Peyer's patch (tissue), 4 donors: Measurements from ENCODE around the gene FOXJ1. TPM values are rescaled to one million over a fixed set of nuclear protein-coding genes. Genes with fewer than 3 reads are reported as not detected.

Source experiments
- DNase-seq, 3 donors: peaks; one replicate each; pipeline ENCODE4 v3.0.0-alpha.2; 2017 to 2019
- H3K27ac ChIP-seq, 4 donors: fragments of 200-600 bp; sonication (generic); one replicate each; pipeline ENCODE4 v1.5.1; 2016 to 2019
- H3K27me3 ChIP-seq, 2 donors: fragments of 200-600 bp; sonication (generic); one replicate each; pipeline ENCODE4 v1.5.1; 2019
- H3K36me3 ChIP-seq, 3 donors: fragments of 200-600 bp; sonication (generic); one replicate each; pipeline ENCODE4 v1.5.1; 2016 to 2019
- H3K4me1 ChIP-seq, 4 donors: fragments of 200-600 bp; sonication (generic); one replicate each; pipeline ENCODE4 v1.5.1; 2016 to 2019
- H3K4me3 ChIP-seq, 4 donors: fragments of 200-600 bp; sonication (generic); 1 replicate in 3 of 4; 2 replicates in 1 of 4; pipeline ENCODE4 v1.5.1; 2016 to 2019; ENCODE audit warnings: mild to moderate bottlenecking in 1 of 4
- H3K9me3 ChIP-seq, 4 donors: fragments of 200-600 bp; sonication (generic); one replicate each; pipeline ENCODE4 v1.5.1; 2016 to 2019; ENCODE audit warnings: mild to moderate bottlenecking in 1 of 4
- CTCF ChIP-seq, 6 experiments: fragments of 450-650 bp in 4 of 6; fragments of 200-600 bp in 2 of 6; sonication (generic) in 1 of 6; IDR thresholded peaks; one replicate each; pipeline ENCODE4 v1.5.1; 2017 to 2019; ENCODE audit warnings: antibody characterized with exemption in 6 of 6, mild to moderate bottlenecking in 3 of 6, moderate library complexity in 1 of 6
- POLR2A ChIP-seq, 2 donors: fragments of 450-650 bp; IDR thresholded peaks; one replicate each; pipeline ENCODE4 v1.5.1; 2017; ENCODE audit warnings: antibody characterized with exemption in 2 of 2, mild to moderate bottlenecking in 2 of 2, moderate library complexity in 2 of 2
- total RNA-seq, 4 donors: library from RNA; depleted of rRNA; stranded (reverse); fragments of >200 nt; gene quantifications; one replicate each; pipeline ENCODE4 v1.1.0, GENCODE V29; 2016

FOXJ1 gene
- total RNA-seq, 4 donors from 2014 or later, result not detected

- DNase-seq, result no peak
- H3K4me1 ChIP-seq, result peaks cover 6 to 22% (median 15%) of the 10 kb centered on the region in 4 donors
- TF ChIP-seq CTCF (IDR thresholded peaks at IDR 0.05) (no peak), POLR2A (IDR thresholded peaks at IDR 0.05) (no peak)
- H3K36me3 ChIP-seq, result no peaks in the 10 kb centered on the region
- H3K27ac ChIP-seq, result no peak overlapping the region
- H3K4me3 ChIP-seq, result no peak overlapping the region
- H3K27me3 ChIP-seq, result peaks cover 0 to 15% of the 10 kb centered on the region in 2 donors
- no peaks in the 10 kb centered on the region for H3K9me3 ChIP-seq
Measured at GRCh38 chr17:76138234-76138895, 2.7 kb downstream of the FOXJ1 start.

GRCh38 chr17:76137351-76138233 is 3.5 kb downstream of the FOXJ1 start:
- Histone ChIP-seq H3K36me3 (no peaks in the 10 kb centered on the region), H3K27ac (no peak overlapping the region), H3K27me3 (peaks cover 0 to 15% of the 10 kb centered on the region in 2 donors), H3K4me3 (no peak overlapping the region), H3K9me3 (no peaks in the 10 kb centered on the region), H3K4me1 (peaks cover 6 to 22% (median 15%) of the 10 kb centered on the region in 4 donors)
- TF ChIP-seq CTCF (IDR thresholded peaks at IDR 0.05) (no peak), POLR2A (IDR thresholded peaks at IDR 0.05) (no peak)
- DNase-seq, result no peak

GRCh38 chr17:76137001-76137350 is 4.1 kb downstream of the FOXJ1 start:
- Histone ChIP-seq H3K36me3 (no peaks in the 10 kb centered on the region), H3K4me1 (peaks cover 6 to 22% (median 15%) of the 10 kb centered on the region in 4 donors), H3K27me3 (peaks cover 0 to 15% of the 10 kb centered on the region in 2 donors), H3K27ac (no peak overlapping the region), H3K9me3 (no peaks in the 10 kb centered on the region), H3K4me3 (no peak overlapping the region)
- DNase-seq, result no peak
- no peak for TF ChIP-seq CTCF (IDR thresholded peaks at IDR 0.05)
- no peak for TF ChIP-seq POLR2A (IDR thresholded peaks at IDR 0.05)

- H3K4me3 ChIP-seq, result no peak overlapping the region
- peaks cover 0 to 15% of the 10 kb centered on the region in 2 donors for H3K27me3 ChIP-seq
- peaks cover 6 to 18% (median 12%) of the 10 kb centered on the region in 4 donors for H3K4me1 ChIP-seq
- no peak for DNase-seq
- H3K9me3 ChIP-seq, result no peaks in the 10 kb centered on the region
- H3K36me3 ChIP-seq, result no peaks in the 10 kb centered on the region
- no peak for TF ChIP-seq POLR2A (IDR thresholded peaks at IDR 0.05)
- TF ChIP-seq CTCF (IDR thresholded peaks at IDR 0.05), result no peak
- no peak overlapping the region for H3K27ac ChIP-seq
Measured at GRCh38 chr17:76136276-76137000, 4.6 kb downstream of the FOXJ1 start.

- H3K36me3 ChIP-seq, result no peaks in the 10 kb centered on the region
- peaks cover 0 to 15% of the 10 kb centered on the region in 2 donors for H3K27me3 ChIP-seq
- no peak for TF ChIP-seq POLR2A (IDR thresholded peaks at IDR 0.05)
- TF ChIP-seq CTCF (IDR thresholded peaks at IDR 0.05), result no peak
- peak in 1 of 3 donors; percentile 30 for DNase-seq
- H3K4me3 ChIP-seq, result no peak overlapping the region
- H3K27ac ChIP-seq, result no peak overlapping the region
- H3K9me3 ChIP-seq, result no peaks in the 10 kb centered on the region
- peaks cover 6 to 12% (median 9%) of the 10 kb centered on the region in 4 donors for H3K4me1 ChIP-seq
Measured at GRCh38 chr17:76135810-76136188, 5.2 kb downstream of the FOXJ1 start.
